Ishikawa (cell line): ENCODE data around the gene LMF2.

Source experiments
- CEBPB ChIP-seq: IDR thresholded peaks from 2 replicates; pipeline ENCODE4 v1.6.1; 2012
- CREB1 ChIP-seq: IDR thresholded peaks from 2 replicates; pipeline ENCODE4 v1.6.1; 2012; ENCODE audit warnings: low read depth
- EGR1 ChIP-seq: IDR thresholded peaks from 2 replicates; pipeline ENCODE4 v1.6.1; 2012
- EP300 ChIP-seq: IDR thresholded peaks from 2 replicates; pipeline ENCODE4 v1.6.1; 2012; ENCODE audit warnings: borderline replicate concordance
- FOXM1 ChIP-seq: IDR thresholded peaks from 2 replicates; pipeline ENCODE4 v1.6.1; 2012; ENCODE audit warnings: low read depth, borderline replicate concordance
- MAX ChIP-seq: IDR thresholded peaks from 2 replicates; pipeline ENCODE4 v1.6.1; 2012
- NFIC ChIP-seq: IDR thresholded peaks from 2 replicates; pipeline ENCODE4 v1.6.1; 2012
- RAD21 ChIP-seq: IDR thresholded peaks from 2 replicates; pipeline ENCODE4 v1.6.1; 2012; ENCODE audit warnings: low read depth
- REST ChIP-seq: IDR thresholded peaks from 2 replicates; pipeline ENCODE4 v1.6.1; 2012; ENCODE audit warnings: low read depth, mild to moderate bottlenecking
- TAF1 ChIP-seq: IDR thresholded peaks from 2 replicates; pipeline ENCODE4 v1.6.1; 2012; ENCODE audit warnings: low read depth, mild to moderate bottlenecking
- TCF12 ChIP-seq: IDR thresholded peaks from 2 replicates; pipeline ENCODE4 v1.6.1; 2012; ENCODE audit warnings: low read depth
- TEAD4 ChIP-seq: IDR thresholded peaks from 2 replicates; pipeline ENCODE4 v1.6.1; 2012
- USF1 ChIP-seq: IDR thresholded peaks from 2 replicates; pipeline ENCODE4 v1.6.1; 2012
- ZBTB7A ChIP-seq: IDR thresholded peaks from 2 replicates; pipeline ENCODE4 v1.6.1; 2012; ENCODE audit warnings: low read depth

GRCh38 chr22:50535113-50535512 is 27.6 kb upstream of the LMF2 start:
- no peak for TF ChIP-seq CEBPB
- no peak for TF ChIP-seq EP300
- no peak for TF ChIP-seq NFIC
- no peak for TF ChIP-seq RAD21
- no peak for TF ChIP-seq TCF12
- no peak for TF ChIP-seq REST
- TF ChIP-seq CREB1, result no peak
- TF ChIP-seq EGR1, result no peak
- no peak for TF ChIP-seq FOXM1
- no peak for TF ChIP-seq MAX
- no peak for TF ChIP-seq TEAD4
- TF ChIP-seq TAF1, result no peak
- TF ChIP-seq USF1, result no peak
- no peak for TF ChIP-seq ZBTB7A
